ENCODE measurements around the gene HERC2. TPM values are rescaled to one million over a fixed set of nuclear protein-coding genes. Genes with fewer than 3 reads are reported as not detected.
"Not testable (repeated sequence)": the region's sequence is repeated elsewhere in the genome, so short reads cannot be mapped to it uniquely, and the experiment has no call there.

The HERC2 gene
- total RNA-seq, 6 experiments from 2014 or later = 21.8 to 30.2 (median 27.0) TPM

DNA sequence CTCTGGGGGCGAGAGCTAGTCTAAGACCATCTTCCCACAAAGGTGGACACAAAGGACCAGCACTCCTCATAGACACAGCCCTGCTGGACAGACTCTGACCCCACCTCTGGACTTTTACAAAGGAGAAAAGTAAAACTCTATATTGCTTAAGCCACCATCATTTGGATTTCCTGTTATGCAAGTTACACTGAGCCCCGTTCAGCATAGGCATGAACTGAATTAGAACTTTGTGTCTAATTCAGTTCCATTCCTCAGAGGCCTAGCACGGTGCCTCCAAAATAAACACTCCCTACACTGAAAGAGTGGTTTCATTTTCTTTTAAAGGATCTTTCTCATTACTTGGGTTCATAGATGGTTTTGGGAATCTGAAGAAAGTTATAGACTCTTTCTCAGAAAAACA, 143.7 kb downstream of the HERC2 start:
- no peaks in the 10 kb centered on the region for H3K9me3 ChIP-seq
- TF ChIP-seq, protein P1, sequence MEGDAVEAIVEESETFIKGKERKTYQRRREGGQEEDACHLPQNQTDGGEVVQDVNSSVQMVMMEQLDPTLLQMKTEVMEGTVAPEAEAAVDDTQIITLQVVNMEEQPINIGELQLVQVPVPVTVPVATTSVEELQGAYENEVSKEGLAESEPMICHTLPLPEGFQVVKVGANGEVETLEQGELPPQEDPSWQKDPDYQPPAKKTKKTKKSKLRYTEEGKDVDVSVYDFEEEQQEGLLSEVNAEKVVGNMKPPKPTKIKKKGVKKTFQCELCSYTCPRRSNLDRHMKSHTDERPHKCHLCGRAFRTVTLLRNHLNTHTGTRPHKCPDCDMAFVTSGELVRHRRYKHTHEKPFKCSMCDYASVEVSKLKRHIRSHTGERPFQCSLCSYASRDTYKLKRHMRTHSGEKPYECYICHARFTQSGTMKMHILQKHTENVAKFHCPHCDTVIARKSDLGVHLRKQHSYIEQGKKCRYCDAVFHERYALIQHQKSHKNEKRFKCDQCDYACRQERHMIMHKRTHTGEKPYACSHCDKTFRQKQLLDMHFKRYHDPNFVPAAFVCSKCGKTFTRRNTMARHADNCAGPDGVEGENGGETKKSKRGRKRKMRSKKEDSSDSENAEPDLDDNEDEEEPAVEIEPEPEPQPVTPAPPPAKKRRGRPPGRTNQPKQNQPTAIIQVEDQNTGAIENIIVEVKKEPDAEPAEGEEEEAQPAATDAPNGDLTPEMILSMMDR (IDR thresholded peaks at IDR 0.05) = no peak
- no peak for TF ChIP-seq POLR2A (IDR thresholded peaks at IDR 0.05)
- H3K4me1 ChIP-seq = no peaks in the 10 kb centered on the region
- intact Hi-C loops (cut with DNase I) = no loop called here
- no peak overlapping the region for H3K27ac ChIP-seq
- no peaks in the 10 kb centered on the region for H3K27me3 ChIP-seq
- peaks cover 0 to 33% (median 9%) of the 10 kb centered on the region in 4 donors for H3K36me3 ChIP-seq
- no peak overlapping the region for H3K4me3 ChIP-seq
- no peak for DNase-seq
- WGBS (ENCODE audit: insufficient coverage, low coverage, low lambda C conversion rate, missing lambda C conversion rate) = 50% methylated on average over 1 of the region's 3 CpGs
- no peak for ATAC-seq

GRCh38 chr15:28169366-28169765, 152.6 kb downstream of the HERC2 start:
- H3K36me3 ChIP-seq = peaks cover 0 to 57% (median 14%) of the 10 kb centered on the region in 4 donors
- H3K27me3 ChIP-seq = no peaks in the 10 kb centered on the region
- no peak for DNase-seq
- no peaks in the 10 kb centered on the region for H3K4me1 ChIP-seq
- no peak overlapping the region for H3K4me3 ChIP-seq
- H3K9me3 ChIP-seq = no peaks in the 10 kb centered on the region
- no peak overlapping the region for H3K27ac ChIP-seq
- intact Hi-C loops (cut with DNase I) = no loop called here
- WGBS (ENCODE audit: insufficient coverage, low coverage, low lambda C conversion rate, missing lambda C conversion rate) = 92% methylated on average over 3 of the region's 3 CpGs
- no peak for TF ChIP-seq POLR2A (IDR thresholded peaks at IDR 0.05)
- TF ChIP-seq, protein P1 (IDR thresholded peaks at IDR 0.05) = no peak
- no peak for ATAC-seq

DNA sequence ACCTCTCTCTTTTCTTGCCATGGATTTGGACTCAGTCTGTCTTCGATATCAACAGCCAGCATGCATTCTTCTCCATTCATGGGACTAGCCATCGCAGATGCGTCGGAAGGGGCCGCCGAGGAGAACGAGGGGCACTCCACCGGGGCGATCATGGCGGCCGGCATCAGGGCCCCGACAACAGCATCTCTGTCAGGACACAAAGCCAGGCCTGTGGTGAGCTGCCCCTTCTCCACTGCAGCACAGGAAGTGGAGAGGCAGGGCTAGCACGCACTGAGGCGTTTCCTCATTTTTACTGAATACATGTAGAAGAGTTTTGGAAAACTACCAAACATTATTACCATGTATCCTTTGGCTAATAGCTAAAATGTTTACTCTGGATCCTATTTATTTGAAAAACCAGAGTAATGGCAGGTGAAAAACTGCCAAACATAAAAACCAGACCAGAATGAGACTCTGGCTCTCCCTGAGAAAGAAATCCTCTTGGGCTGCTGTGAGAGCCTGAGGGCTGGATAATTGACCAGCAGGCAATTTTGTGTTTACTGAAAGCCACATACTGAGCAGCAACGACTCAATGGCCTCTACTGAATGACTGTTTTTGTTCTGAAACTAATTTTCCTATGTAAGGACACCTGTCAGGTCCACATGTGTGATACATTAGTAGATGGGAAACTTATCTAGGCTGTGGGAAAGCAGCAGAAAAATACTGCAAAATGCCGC, 153.4 kb downstream of the HERC2 start:
- DNase-seq; H3K27me3 ChIP-seq; H3K4me1 ChIP-seq; ATAC-seq; H3K9me3 ChIP-seq; H3K4me3 ChIP-seq; H3K27ac ChIP-seq; intact Hi-C loops (cut with DNase I): not testable (repeated sequence)
- peaks cover 0 to 52% (median 15%) of the 10 kb centered on the region in 4 donors for H3K36me3 ChIP-seq
- 68% methylated on average over 10 of the region's 16 CpGs for WGBS (ENCODE audit: insufficient coverage, low coverage, low lambda C conversion rate, missing lambda C conversion rate)

DNA sequence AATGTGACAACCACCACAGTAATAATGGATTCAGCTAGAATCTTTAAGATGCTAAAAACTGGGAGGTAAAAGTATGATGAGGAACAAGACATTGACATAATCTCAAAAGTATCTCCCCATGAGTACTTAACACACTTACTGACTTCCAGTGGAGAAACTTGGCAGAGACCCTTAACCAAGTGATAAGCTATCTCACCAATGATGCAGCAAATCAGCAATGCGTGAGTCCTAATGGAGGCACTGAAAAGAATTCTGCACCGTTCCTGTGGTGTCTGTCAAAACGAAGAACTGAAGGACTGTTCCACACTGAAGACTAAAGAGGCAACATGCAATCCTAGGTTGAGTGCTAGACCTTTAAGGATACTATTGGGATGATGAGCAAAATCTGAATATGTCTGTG, 154.9 kb downstream of the HERC2 start:
- H3K4me1 ChIP-seq = no peaks in the 10 kb centered on the region
- intact Hi-C loops (cut with DNase I) = no loop called here
- WGBS (ENCODE audit: insufficient coverage, low coverage, low lambda C conversion rate, missing lambda C conversion rate) = 90% methylated on average over 2 of the region's 3 CpGs
- H3K4me3 ChIP-seq = no peak overlapping the region
- H3K9me3 ChIP-seq = no peaks in the 10 kb centered on the region
- no peaks in the 10 kb centered on the region for H3K27me3 ChIP-seq
- no peak for TF ChIP-seq POLR2A (IDR thresholded peaks at IDR 0.05)
- TF ChIP-seq, protein P1 (IDR thresholded peaks at IDR 0.05) = no peak
- H3K27ac ChIP-seq = no peak overlapping the region
- no peak for ATAC-seq
- DNase-seq = no peak
- H3K36me3 ChIP-seq = peaks cover 0 to 54% (median 11%) of the 10 kb centered on the region in 4 donors

DNA sequence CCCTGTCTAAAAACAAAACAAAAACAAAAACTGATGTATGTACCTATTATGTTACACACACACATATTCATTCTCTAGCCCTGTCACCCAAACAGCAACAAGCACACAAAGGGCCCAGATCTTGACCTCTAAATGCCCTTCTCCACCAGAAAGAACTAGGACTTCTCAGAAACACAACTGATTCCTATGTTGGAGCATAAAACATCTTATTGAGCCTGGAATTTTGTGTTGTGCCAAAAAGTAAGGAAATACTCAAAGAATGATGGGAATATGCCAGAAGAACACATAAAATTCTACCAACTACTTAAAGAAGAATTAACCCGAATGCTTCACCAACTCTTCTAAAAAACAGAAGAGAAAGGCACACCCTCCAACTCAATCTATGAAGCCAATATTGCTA, 156.2 kb downstream of the HERC2 start:
- DNase-seq (no peak), ATAC-seq (no peak)
- intact Hi-C loops (cut with DNase I) = no loop called here
- H3K4me1 ChIP-seq = no peaks in the 10 kb centered on the region
- H3K4me3 ChIP-seq = no peak overlapping the region
- TF ChIP-seq, protein P1 (IDR thresholded peaks at IDR 0.05) = no peak
- TF ChIP-seq POLR2A (IDR thresholded peaks at IDR 0.05) = no peak
- H3K27me3 ChIP-seq = no peaks in the 10 kb centered on the region
- peaks cover 0 to 61% (median 13%) of the 10 kb centered on the region in 4 donors for H3K36me3 ChIP-seq
- WGBS (ENCODE audit: insufficient coverage, low coverage, low lambda C conversion rate, missing lambda C conversion rate) = 100% methylated on average over 1 of the region's 1 CpG
- no peak overlapping the region for H3K27ac ChIP-seq
- no peaks in the 10 kb centered on the region for H3K9me3 ChIP-seq
